Peyer's patch (tissue), 4 donors: ENCODE measurements around the gene PARD3B. TPM values are rescaled to one million over a fixed set of nuclear protein-coding genes. Genes with fewer than 3 reads are reported as not detected.

Source experiments
- DNase-seq, 3 donors: peaks; one replicate each; pipeline ENCODE4 v3.0.0-alpha.2; 2017 to 2019
- H3K27ac ChIP-seq, 4 donors: fragments of 200-600 bp; sonication (generic); one replicate each; pipeline ENCODE4 v1.5.1; 2016 to 2019
- H3K27me3 ChIP-seq, 2 donors: fragments of 200-600 bp; sonication (generic); one replicate each; pipeline ENCODE4 v1.5.1; 2019
- H3K36me3 ChIP-seq, 3 donors: fragments of 200-600 bp; sonication (generic); one replicate each; pipeline ENCODE4 v1.5.1; 2016 to 2019
- H3K4me1 ChIP-seq, 4 donors: fragments of 200-600 bp; sonication (generic); one replicate each; pipeline ENCODE4 v1.5.1; 2016 to 2019
- H3K4me3 ChIP-seq, 4 donors: fragments of 200-600 bp; sonication (generic); 1 replicate in 3 of 4; 2 replicates in 1 of 4; pipeline ENCODE4 v1.5.1; 2016 to 2019; ENCODE audit warnings: mild to moderate bottlenecking in 1 of 4
- H3K9me3 ChIP-seq, 4 donors: fragments of 200-600 bp; sonication (generic); one replicate each; pipeline ENCODE4 v1.5.1; 2016 to 2019; ENCODE audit warnings: mild to moderate bottlenecking in 1 of 4
- POLR2A ChIP-seq, 2 donors: fragments of 450-650 bp; IDR thresholded peaks; one replicate each; pipeline ENCODE4 v1.5.1; 2017; ENCODE audit warnings: antibody characterized with exemption in 2 of 2, mild to moderate bottlenecking in 2 of 2, moderate library complexity in 2 of 2
- total RNA-seq, 4 donors: library from RNA; depleted of rRNA; stranded (reverse); fragments of >200 nt; gene quantifications; one replicate each; pipeline ENCODE4 v1.1.0, GENCODE V29; 2016
- TF ChIP-seq, protein P1 (sequence below), 6 experiments: fragments of 450-650 bp in 4 of 6; fragments of 200-600 bp in 2 of 6; sonication (generic) in 1 of 6; IDR thresholded peaks; one replicate each; pipeline ENCODE4 v1.5.1; 2017 to 2019; ENCODE audit warnings: antibody characterized with exemption in 6 of 6, mild to moderate bottlenecking in 3 of 6, moderate library complexity in 1 of 6

The PARD3B gene
- total RNA-seq, 4 donors from 2014 or later, result 19.6 to 52.0 (median 40.6) TPM

DNA sequence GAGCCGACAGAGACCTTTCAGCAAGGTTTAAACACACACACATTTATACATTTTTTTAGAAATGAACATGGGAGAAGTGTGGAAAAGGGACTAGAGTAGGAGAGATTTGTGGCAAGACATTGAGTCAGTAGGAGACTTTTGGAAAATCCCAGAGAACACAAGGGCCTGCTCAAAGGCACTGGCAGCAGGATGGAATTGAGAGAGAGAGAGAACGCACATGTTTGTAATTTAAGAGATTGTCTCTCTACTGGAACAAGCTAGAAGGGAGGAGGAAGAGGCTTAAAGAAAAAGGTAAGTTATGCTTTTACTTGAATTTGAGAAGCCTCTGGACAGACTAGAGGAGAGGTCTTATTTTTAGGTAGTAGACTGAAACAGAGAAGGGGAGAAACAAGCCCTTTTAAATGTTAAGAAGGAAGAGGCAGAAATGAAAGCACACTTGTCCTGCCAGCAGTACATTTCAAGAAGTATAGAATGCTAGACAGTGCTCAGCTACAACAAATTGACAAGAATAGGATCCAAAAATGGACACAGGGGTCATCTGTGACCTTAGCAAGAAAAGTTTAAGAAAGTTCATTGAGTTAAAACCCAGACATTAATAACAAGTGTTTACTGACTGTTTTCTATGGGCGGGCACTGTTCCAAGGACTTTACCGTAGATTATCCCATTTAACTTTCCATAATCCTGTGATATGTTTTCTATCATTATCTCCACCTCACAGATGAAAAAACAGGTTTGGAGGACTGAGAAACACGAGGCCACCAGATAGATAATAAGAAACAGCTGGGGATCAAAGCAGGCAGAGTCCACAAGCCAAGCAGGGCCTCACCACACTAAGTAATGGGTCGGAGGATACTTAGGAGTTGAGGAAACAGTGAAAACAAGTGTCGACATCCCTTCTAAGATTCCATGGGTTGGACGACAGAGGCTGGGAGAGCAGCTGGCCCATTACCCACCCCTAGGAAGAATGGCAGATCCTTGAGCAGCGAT lies 830.5 kb downstream of the PARD3B start:
- no peaks in the 10 kb centered on the region for H3K27me3 ChIP-seq
- DNase-seq, result no peak
- no peaks in the 10 kb centered on the region for H3K36me3 ChIP-seq
- TF ChIP-seq, protein P1, sequence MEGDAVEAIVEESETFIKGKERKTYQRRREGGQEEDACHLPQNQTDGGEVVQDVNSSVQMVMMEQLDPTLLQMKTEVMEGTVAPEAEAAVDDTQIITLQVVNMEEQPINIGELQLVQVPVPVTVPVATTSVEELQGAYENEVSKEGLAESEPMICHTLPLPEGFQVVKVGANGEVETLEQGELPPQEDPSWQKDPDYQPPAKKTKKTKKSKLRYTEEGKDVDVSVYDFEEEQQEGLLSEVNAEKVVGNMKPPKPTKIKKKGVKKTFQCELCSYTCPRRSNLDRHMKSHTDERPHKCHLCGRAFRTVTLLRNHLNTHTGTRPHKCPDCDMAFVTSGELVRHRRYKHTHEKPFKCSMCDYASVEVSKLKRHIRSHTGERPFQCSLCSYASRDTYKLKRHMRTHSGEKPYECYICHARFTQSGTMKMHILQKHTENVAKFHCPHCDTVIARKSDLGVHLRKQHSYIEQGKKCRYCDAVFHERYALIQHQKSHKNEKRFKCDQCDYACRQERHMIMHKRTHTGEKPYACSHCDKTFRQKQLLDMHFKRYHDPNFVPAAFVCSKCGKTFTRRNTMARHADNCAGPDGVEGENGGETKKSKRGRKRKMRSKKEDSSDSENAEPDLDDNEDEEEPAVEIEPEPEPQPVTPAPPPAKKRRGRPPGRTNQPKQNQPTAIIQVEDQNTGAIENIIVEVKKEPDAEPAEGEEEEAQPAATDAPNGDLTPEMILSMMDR (IDR thresholded peaks at IDR 0.05), result no peak
- no peak for TF ChIP-seq POLR2A (IDR thresholded peaks at IDR 0.05)
- no peaks in the 10 kb centered on the region for H3K4me1 ChIP-seq
- no peaks in the 10 kb centered on the region for H3K9me3 ChIP-seq
- no peak overlapping the region for H3K27ac ChIP-seq
- no peak overlapping the region for H3K4me3 ChIP-seq

DNA sequence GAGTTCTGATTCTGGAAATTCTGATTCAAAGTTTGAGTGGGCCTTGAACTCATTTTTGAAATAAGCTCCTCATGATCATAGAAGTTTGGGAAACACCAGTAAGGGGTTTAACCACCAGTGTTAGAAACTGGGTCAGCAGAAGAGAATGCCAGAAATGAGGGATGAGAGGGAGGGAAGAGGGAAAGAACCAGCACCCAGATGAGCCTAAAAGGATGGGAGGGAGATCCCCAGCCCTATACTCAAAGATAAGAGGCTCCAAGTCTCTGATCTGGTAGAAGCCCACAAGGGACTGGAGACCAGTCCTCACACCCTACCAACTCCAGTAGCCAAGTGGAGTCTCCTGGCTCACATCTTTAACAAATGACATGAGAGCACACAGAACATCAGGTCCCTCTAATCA lies 832.0 kb downstream of the PARD3B start:
- no peak overlapping the region for H3K4me3 ChIP-seq
- no peaks in the 10 kb centered on the region for H3K36me3 ChIP-seq
- H3K4me1 ChIP-seq, result no peaks in the 10 kb centered on the region
- H3K27me3 ChIP-seq, result no peaks in the 10 kb centered on the region
- no peak overlapping the region for H3K27ac ChIP-seq
- no peaks in the 10 kb centered on the region for H3K9me3 ChIP-seq
- DNase-seq, result no peak
- TF ChIP-seq, protein P1 (IDR thresholded peaks at IDR 0.05), result no peak
- no peak for TF ChIP-seq POLR2A (IDR thresholded peaks at IDR 0.05)

DNA sequence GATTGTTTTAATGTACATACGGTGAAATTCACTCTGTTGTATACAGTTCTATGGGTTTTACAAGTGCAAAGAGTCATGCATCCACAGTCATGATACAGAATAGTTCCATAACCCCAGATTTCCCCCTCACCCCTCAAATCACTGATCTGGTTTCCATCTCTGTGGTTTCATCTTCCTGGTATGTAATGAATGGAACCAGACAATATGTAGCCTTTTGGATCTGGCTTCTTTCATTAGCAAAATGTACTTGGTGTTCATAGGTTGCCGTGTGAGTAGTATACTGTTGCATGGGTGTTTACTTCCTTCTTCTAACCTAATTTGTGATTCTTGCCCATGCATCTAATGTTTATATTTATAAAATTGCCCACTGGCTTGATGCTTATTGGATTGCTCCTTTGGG lies 838.3 kb downstream of the PARD3B start:
- Histone ChIP-seq H3K27me3 (no peaks in the 10 kb centered on the region), H3K27ac (no peak overlapping the region), H3K36me3 (no peaks in the 10 kb centered on the region), H3K4me1 (no peaks in the 10 kb centered on the region), H3K9me3 (no peaks in the 10 kb centered on the region), H3K4me3 (no peak overlapping the region)
- DNase-seq, result no peak
- TF ChIP-seq POLR2A (IDR thresholded peaks at IDR 0.05), result no peak
- TF ChIP-seq, protein P1 (IDR thresholded peaks at IDR 0.05), result no peak

DNA sequence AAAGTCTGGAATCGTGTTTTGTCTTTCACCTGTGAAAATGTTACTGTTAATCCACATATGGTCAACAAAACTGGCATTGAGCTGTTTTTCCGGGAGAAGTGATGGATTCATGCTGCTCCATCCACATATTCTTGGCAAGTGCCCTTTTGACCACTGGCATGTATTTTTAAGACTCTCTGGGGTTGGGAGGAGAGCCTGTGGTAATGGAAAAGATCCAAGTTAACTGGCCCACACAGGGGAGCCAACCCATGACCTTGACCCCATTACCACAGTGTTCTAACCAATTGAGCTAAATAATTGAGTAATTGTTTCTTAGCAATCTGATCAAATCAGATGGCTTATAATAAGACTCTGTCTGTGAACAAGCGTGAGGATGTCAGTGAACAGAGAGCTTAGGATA lies 840.8 kb downstream of the PARD3B start:
- Histone ChIP-seq H3K9me3 (no peaks in the 10 kb centered on the region), H3K27me3 (no peaks in the 10 kb centered on the region), H3K4me3 (no peak overlapping the region), H3K27ac (no peak overlapping the region), H3K36me3 (no peaks in the 10 kb centered on the region), H3K4me1 (no peaks in the 10 kb centered on the region)
- TF ChIP-seq, protein P1 (IDR thresholded peaks at IDR 0.05), result no peak
- TF ChIP-seq POLR2A (IDR thresholded peaks at IDR 0.05), result no peak
- DNase-seq, result no peak

DNA sequence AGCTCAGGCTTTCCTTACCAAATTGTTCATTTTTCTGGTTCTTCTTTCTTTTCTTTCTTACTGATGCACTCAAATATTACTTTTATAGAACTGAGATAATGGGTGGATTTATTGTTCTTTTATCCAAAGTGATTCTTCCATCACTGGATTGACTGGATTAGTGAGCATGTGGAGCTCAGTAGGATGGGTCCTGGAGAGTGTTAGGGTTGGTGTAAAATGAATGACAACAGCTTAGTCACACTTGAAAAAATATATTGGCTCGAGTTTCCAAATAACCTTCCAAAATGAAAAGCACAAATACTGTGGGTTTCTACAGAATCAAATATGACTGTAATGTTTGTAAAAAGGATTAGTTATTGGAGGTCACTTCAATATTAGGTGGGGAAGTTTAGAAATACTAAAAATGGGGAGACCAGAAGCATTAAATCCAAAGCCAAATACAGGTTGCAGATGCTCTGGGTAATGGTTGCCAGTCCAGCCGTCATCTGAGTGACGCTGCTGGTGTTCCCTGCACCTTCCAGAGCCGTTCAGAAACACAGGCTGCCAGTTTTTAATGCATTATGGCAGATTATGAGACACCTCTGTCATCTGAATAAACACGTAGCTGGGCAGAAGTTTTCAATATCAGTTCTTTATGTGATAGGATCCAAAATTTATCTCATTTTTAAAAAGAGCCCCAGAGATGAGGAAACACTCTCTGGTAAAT lies 842.2 kb downstream of the PARD3B start:
- Histone ChIP-seq H3K9me3 (no peaks in the 10 kb centered on the region), H3K27me3 (no peaks in the 10 kb centered on the region), H3K27ac (no peak overlapping the region), H3K4me3 (no peak overlapping the region), H3K4me1 (no peaks in the 10 kb centered on the region), H3K36me3 (no peaks in the 10 kb centered on the region)
- TF ChIP-seq, protein P1 (IDR thresholded peaks at IDR 0.05), result no peak
- no peak for TF ChIP-seq POLR2A (IDR thresholded peaks at IDR 0.05)
- no peak for DNase-seq
